HepG2 (cell line): ENCODE data around the gene NAPSA. TPM values are rescaled to one million over a fixed set of nuclear protein-coding genes. Genes with fewer than 3 reads are reported as not detected.

ENCODE experiments used
- ARNT2 ChIP-seq: sonication (generic); formaldehyde crosslinking; IDR thresholded peaks from 2 replicates; pipeline ENCODE4 v1.8.0; 2022; ENCODE audit warnings: mild to moderate bottlenecking, low read depth, missing genetic modification reagents, moderate library complexity
- ATF1 ChIP-seq: IDR thresholded peaks from 2 replicates; pipeline ENCODE4 v1.6.1; 2016; ENCODE audit warnings: mild to moderate bottlenecking, control low read depth
- CEBPB ChIP-seq: IDR thresholded peaks from 2 replicates; pipeline ENCODE4 v1.6.1; 2011; ENCODE audit warnings: low read depth, low read length, improper control_type of control experiment, borderline replicate concordance
- ELF1 ChIP-seq: sonication (generic); formaldehyde crosslinking; IDR thresholded peaks from 2 replicates; pipeline ENCODE4 v1.4.0; 2020; ENCODE audit warnings: missing genetic modification reagents
- EP300 ChIP-seq, 3 experiments: sonication (generic) in 1 of 3; formaldehyde crosslinking in 1 of 3; IDR thresholded peaks; 2 replicates each; pipeline versions ENCODE4 v1.5.1 to v1.6.1; 2011 to 2020; ENCODE audit warnings: low read depth in 2 of 3, low read length in 2 of 3, borderline replicate concordance in 1 of 3, improper control_type of control experiment in 1 of 3, mild to moderate bottlenecking in 1 of 3, missing genetic modification reagents in 1 of 3, moderate library complexity in 1 of 3
- HHEX ChIP-seq: IDR thresholded peaks from 2 replicates; pipeline ENCODE4 v1.6.1; 2016; ENCODE audit warnings: control low read depth
- IRF2 ChIP-seq: IDR thresholded peaks from 2 replicates; pipeline ENCODE4 v1.6.1; 2018; ENCODE audit warnings: missing genetic modification reagents, missing compliant biosample characterization
- MIER2 ChIP-seq: IDR thresholded peaks from 2 replicates; pipeline ENCODE4 v1.6.1; 2016; ENCODE audit warnings: missing biosample characterization, missing genetic modification reagents
- NONO ChIP-seq, 2 experiments: fragments of 450-650 bp in 1 of 2; sonication (generic) in 1 of 2; formaldehyde crosslinking in 1 of 2; IDR thresholded peaks in 1 of 2; conservative IDR thresholded peaks in 1 of 2; 2 replicates each; pipeline versions ENCODE4 v1.6.1 to v1.8.0; 2017 to 2022; ENCODE audit warnings: mild to moderate bottlenecking in 1 of 2, missing genetic modification reagents in 1 of 2, moderate library complexity in 1 of 2
- ZBTB8A ChIP-seq: sonication (generic); formaldehyde crosslinking; IDR thresholded peaks from 2 replicates; pipeline ENCODE4 v1.4.0; 2020; ENCODE audit warnings: mild to moderate bottlenecking, low read depth, missing genetic modification reagents, borderline replicate concordance
- ZKSCAN1 ChIP-seq: fragments of 150-350 bp; IDR thresholded peaks from 2 replicates; pipeline ENCODE4 v1.6.1; 2014; ENCODE audit warnings: low read length
- ZKSCAN5 ChIP-seq: sonication (generic); formaldehyde crosslinking; IDR thresholded peaks from 2 replicates; pipeline ENCODE4 v1.5.1; 2020; ENCODE audit warnings: mild to moderate bottlenecking, missing genetic modification reagents
- ZNF225 ChIP-seq: sonication (generic); formaldehyde crosslinking; IDR thresholded peaks from 2 replicates; pipeline ENCODE4 v1.4.0; 2020; ENCODE audit warnings: mild to moderate bottlenecking, missing genetic modification reagents
- ZNF451 ChIP-seq: sonication (generic); formaldehyde crosslinking; IDR thresholded peaks from 2 replicates; pipeline ENCODE4 v1.5.0; 2020; ENCODE audit warnings: mild to moderate bottlenecking, missing genetic modification reagents
- ZNF563 ChIP-seq: sonication (generic); formaldehyde crosslinking; IDR thresholded peaks from 2 replicates; pipeline ENCODE4 v1.8.0; 2022; ENCODE audit warnings: mild to moderate bottlenecking, moderate library complexity, missing genetic modification reagents
- ZNF766 ChIP-seq: sonication (generic); formaldehyde crosslinking; IDR thresholded peaks from 2 replicates; pipeline ENCODE4 v1.5.0; 2020; ENCODE audit warnings: missing genetic modification reagents, borderline replicate concordance
- ZNF792 ChIP-seq: IDR thresholded peaks from 2 replicates; pipeline ENCODE4 v1.6.1; 2016
- ZNF891 ChIP-seq: sonication (generic); formaldehyde crosslinking; IDR thresholded peaks from 2 replicates; pipeline ENCODE4 v1.5.0; 2020; ENCODE audit warnings: mild to moderate bottlenecking, missing genetic modification reagents
- polyA plus RNA-seq, 8 experiments: library from polyadenylated mRNA; depleted of rRNA in 3 of 8; stranded (reverse) in 7 of 8; unstranded in 1 of 8; fragments of >200 nt; fragmentation: Illumina TruSeq in 4 of 8; extraction: Trizol in 4 of 8; gene quantifications; 2 replicates each; pipeline versions ENCODE4 v1.2.1 to v1.2.3, GENCODE V29; 2011 to 2016; ENCODE audit warnings: low read depth in 4 of 8, missing spikeins in 1 of 8, mixed read lengths in 1 of 8; ENCODE audit not compliant: insufficient read depth in 1 of 8
- total RNA-seq, 5 experiments: library from RNA; depleted of rRNA; stranded (reverse); fragments of >200 nt; fragmentation: Illumina TruSeq; extraction: Trizol; gene quantifications; 2 replicates each; pipeline ENCODE4 v1.2.3, GENCODE V29; 2016; ENCODE audit warnings: low read depth in 1 of 5
- TF ChIP-seq, protein P1 (sequence below): IDR thresholded peaks from 2 replicates; pipeline ENCODE4 v1.6.1; 2016; ENCODE audit warnings: missing compliant biosample characterization, missing genetic modification reagents, borderline replicate concordance
- TF ChIP-seq, protein P2 (sequence below): sonication (generic); formaldehyde crosslinking; IDR thresholded peaks from 2 replicates; pipeline ENCODE4 v1.4.0; 2020; ENCODE audit warnings: missing genetic modification reagents
- TF ChIP-seq, protein P3 (sequence below): sonication (generic); formaldehyde crosslinking; IDR thresholded peaks from 2 replicates; pipeline ENCODE4 v1.9.0; 2021; ENCODE audit warnings: missing genetic modification reagents, borderline replicate concordance
- TF ChIP-seq, protein P4 (sequence below): sonication (generic); formaldehyde crosslinking; IDR thresholded peaks from 2 replicates; pipeline ENCODE4 v1.4.0; 2020; ENCODE audit warnings: mild to moderate bottlenecking, missing genetic modification reagents

Gene NAPSA
- total and polyA plus RNA-seq, 2 of the 13 experiments (the other 11 are each of a cell fraction or from before 2014, with no cell fraction given), result not detected

DNA sequence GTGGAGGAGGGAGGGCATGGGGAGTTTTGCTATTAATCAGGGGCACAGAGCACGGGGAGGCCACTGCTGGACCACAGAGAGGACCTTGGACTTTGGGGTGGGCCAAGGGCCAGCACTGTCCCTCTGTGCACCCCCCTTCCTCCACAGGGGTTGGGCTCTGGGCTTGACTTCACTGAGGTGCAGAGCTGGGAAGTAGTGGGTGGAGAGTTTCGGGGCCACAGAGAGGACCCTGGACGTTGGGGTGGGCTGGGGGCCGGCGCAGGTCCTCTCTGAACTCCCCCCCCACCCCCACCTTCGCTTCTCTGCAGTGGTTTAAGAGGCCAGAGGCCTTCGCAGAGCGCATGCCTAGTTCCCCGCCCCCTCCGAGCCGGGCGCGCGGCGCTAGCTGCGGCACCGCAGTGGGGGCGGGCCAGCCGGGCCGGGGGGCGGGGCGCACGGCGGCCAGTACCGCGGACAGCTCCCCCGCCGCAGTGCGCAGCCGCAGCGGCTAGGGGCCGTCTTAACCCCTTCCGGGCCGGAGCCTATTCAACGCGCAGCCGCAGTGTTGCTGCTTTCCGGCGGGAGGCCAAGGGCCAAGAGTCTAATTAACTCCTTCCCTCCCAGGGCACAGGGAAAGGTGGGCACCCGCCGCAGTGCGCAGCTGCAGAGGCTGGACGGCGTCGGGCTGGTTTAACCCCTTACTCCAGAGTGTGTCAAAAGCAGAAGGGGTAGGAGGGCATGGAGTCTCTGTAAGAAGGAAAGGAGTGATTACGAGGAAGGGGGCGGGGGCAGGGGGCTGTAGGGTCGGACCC lies 39.9 kb downstream of the NAPSA start (continued):
- TF ChIP-seq, protein P1, sequence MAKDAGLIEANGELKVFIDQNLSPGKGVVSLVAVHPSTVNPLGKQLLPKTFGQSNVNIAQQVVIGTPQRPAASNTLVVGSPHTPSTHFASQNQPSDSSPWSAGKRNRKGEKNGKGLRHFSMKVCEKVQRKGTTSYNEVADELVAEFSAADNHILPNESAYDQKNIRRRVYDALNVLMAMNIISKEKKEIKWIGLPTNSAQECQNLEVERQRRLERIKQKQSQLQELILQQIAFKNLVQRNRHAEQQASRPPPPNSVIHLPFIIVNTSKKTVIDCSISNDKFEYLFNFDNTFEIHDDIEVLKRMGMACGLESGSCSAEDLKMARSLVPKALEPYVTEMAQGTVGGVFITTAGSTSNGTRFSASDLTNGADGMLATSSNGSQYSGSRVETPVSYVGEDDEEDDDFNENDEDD (CRISPR knock-in tag), result 0 out of 2 replicates have a peak, but pooled peaks have one; percentile 26
- no peak for TF ChIP-seq ZKSCAN1
- TF ChIP-seq CEBPB, result no peak
- TF ChIP-seq ZNF891 (CRISPR knock-in tag), result peak; percentile 75; the same call in 1 of the 2 replicates
- TF ChIP-seq, protein P2, sequence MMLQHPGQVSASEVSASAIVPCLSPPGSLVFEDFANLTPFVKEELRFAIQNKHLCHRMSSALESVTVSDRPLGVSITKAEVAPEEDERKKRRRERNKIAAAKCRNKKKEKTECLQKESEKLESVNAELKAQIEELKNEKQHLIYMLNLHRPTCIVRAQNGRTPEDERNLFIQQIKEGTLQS (CRISPR knock-in tag), result peak; percentile 52; the same call in 1 of the 2 replicates
- no peak for TF ChIP-seq ATF1 (CRISPR knock-in tag)
- TF ChIP-seq, protein P3, sequence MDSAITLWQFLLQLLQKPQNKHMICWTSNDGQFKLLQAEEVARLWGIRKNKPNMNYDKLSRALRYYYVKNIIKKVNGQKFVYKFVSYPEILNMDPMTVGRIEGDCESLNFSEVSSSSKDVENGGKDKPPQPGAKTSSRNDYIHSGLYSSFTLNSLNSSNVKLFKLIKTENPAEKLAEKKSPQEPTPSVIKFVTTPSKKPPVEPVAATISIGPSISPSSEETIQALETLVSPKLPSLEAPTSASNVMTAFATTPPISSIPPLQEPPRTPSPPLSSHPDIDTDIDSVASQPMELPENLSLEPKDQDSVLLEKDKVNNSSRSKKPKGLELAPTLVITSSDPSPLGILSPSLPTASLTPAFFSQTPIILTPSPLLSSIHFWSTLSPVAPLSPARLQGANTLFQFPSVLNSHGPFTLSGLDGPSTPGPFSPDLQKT (CRISPR knock-in tag), result no peak
- TF ChIP-seq ELF1, result no peak
- TF ChIP-seq, protein P4, sequence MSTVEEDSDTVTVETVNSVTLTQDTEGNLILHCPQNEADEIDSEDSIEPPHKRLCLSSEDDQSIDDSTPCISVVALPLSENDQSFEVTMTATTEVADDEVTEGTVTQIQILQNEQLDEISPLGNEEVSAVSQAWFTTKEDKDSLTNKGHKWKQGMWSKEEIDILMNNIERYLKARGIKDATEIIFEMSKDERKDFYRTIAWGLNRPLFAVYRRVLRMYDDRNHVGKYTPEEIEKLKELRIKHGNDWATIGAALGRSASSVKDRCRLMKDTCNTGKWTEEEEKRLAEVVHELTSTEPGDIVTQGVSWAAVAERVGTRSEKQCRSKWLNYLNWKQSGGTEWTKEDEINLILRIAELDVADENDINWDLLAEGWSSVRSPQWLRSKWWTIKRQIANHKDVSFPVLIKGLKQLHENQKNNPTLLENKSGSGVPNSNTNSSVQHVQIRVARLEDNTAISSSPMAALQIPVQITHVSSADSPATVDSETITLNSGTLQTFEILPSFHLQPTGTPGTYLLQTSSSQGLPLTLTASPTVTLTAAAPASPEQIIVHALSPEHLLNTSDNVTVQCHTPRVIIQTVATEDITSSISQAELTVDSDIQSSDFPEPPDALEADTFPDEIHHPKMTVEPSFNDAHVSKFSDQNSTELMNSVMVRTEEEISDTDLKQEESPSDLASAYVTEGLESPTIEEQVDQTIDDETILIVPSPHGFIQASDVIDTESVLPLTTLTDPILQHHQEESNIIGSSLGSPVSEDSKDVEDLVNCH (CRISPR knock-in tag), result no peak
- TF ChIP-seq ZKSCAN5 (CRISPR knock-in tag), result no peak
- TF ChIP-seq ZNF225 (CRISPR knock-in tag), result no peak; the same call in 1 of the 2 replicates
- no peak for TF ChIP-seq HHEX (CRISPR knock-in tag)
- peak; percentile 75; the same call in 1 of the 2 replicates for TF ChIP-seq IRF2 (CRISPR knock-in tag)
- peak; percentile 98 for TF ChIP-seq ZNF563 (CRISPR knock-in tag)
- TF ChIP-seq ZNF766 (CRISPR knock-in tag), result peak; percentile 92; the same call in 1 of the 2 replicates
- TF ChIP-seq ARNT2, result peak; percentile 99
- TF ChIP-seq ZNF792 (CRISPR knock-in tag), result 0 out of 2 replicates have a peak, but pooled peaks have one; percentile 52
- TF ChIP-seq ZNF451 (CRISPR knock-in tag), result peak; percentile 58; the same call in 1 of the 2 replicates
- TF ChIP-seq ZBTB8A, result no peak
- peak; percentile 94 for TF ChIP-seq MIER2 (CRISPR knock-in tag)
- no peak for TF ChIP-seq EP300 (IDR thresholded peaks at IDR 0.05; ENCODE audit: low read depth in 2 of 2, low read length in 2 of 2)
- TF ChIP-seq EP300 (CRISPR knock-in tag; IDR thresholded peaks at IDR 0.05; ENCODE audit: borderline replicate concordance), result no peak
- no peak for TF ChIP-seq NONO (IDR thresholded peaks at IDR 0.05)
- TF ChIP-seq NONO (CRISPR knock-in tag; conservative IDR thresholded peaks at IDR 0.05), result 0 out of 2 replicates have a peak, but pooled peaks have one; percentile 39
